ENCODE data around the gene KRT72.
A peak's percentile ranks its signal among the peaks of the same experiment; 100 is the strongest.

Gene KRT72

DNA sequence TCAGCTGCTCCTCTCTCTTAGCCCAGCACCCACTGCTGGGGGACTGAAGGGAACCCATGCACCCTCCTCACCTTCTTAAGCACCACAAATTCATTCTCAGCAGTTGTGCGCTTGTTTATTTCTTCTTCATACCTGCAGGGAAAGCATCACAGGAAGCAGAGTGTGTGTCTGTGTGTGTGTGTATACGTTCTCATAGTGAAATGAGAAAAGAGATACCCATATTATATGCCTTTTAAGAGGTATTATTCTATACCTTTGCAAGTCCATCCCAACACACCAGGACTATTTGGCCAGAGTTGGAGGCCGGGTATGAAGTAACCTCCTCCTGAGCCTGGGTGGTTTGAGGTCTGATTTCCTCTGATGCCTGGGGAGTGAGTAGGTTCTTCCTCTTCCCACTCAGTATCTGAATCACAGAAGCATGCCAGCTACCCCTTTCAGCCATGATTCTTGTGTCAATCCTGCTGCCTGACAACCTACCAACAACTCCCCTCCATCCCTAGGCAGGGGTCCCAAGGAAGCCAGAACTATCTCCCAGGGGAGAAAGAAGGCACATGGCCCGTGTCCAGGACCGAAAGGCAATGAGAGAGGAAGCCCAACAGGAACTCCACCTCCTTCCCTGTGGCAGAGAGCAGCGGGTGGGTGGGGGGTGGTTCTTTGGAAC lies 14.1 kb upstream of the KRT72 start:
- H3K27me3 ChIP-seq (ENCODE audit: insufficient read depth, low read length, poor library complexity, severe bottlenecking), result no peaks in the 10 kb centered on the region
- no peaks in the 10 kb centered on the region for H4K20me1 ChIP-seq (ENCODE audit: insufficient read depth, low read length, poor library complexity, severe bottlenecking)
- TF ChIP-seq, protein P1, sequence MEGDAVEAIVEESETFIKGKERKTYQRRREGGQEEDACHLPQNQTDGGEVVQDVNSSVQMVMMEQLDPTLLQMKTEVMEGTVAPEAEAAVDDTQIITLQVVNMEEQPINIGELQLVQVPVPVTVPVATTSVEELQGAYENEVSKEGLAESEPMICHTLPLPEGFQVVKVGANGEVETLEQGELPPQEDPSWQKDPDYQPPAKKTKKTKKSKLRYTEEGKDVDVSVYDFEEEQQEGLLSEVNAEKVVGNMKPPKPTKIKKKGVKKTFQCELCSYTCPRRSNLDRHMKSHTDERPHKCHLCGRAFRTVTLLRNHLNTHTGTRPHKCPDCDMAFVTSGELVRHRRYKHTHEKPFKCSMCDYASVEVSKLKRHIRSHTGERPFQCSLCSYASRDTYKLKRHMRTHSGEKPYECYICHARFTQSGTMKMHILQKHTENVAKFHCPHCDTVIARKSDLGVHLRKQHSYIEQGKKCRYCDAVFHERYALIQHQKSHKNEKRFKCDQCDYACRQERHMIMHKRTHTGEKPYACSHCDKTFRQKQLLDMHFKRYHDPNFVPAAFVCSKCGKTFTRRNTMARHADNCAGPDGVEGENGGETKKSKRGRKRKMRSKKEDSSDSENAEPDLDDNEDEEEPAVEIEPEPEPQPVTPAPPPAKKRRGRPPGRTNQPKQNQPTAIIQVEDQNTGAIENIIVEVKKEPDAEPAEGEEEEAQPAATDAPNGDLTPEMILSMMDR (conservative IDR thresholded peaks at IDR 0.05; ENCODE audit: low read length), result no peak
- TF ChIP-seq EZH2phosphoT487 (IDR thresholded peaks at IDR 0.05; ENCODE audit: borderline replicate concordance), result no peak
- no peaks in the 10 kb centered on the region for H3F3A ChIP-seq (ENCODE audit: low read depth)
- H3K9me3 ChIP-seq (ENCODE audit: insufficient read depth, low read depth, low read length), result no peaks in the 10 kb centered on the region
- H3K4me2 ChIP-seq (ENCODE audit: low read depth, low read length, poor library complexity, severe bottlenecking), result peak overlapping the region; percentile 8
- no peaks in the 10 kb centered on the region for H3K36me3 ChIP-seq (ENCODE audit: insufficient read depth, low read length)
- no peak overlapping the region for H3K9ac ChIP-seq (ENCODE audit: low read depth, low read length, poor library complexity, severe bottlenecking)
- no peaks in the 10 kb centered on the region for H3K9me2 ChIP-seq (replicated peaks; ENCODE audit: low read depth, low read length)
- no peaks in the 10 kb centered on the region for H3K79me2 ChIP-seq (ENCODE audit: insufficient read depth, low read length)
- no peak overlapping the region for H3K4me3 ChIP-seq (ENCODE audit: low read length, poor library complexity, severe bottlenecking)
- peaks cover 25% of the 10 kb centered on the region for H3K4me1 ChIP-seq (ENCODE audit: insufficient read depth, low read length, poor library complexity, severe bottlenecking)
- H2AFZ ChIP-seq (ENCODE audit: low read length), result peak overlapping the region; percentile 17; the same call in 1 of the 2 replicates

DNA sequence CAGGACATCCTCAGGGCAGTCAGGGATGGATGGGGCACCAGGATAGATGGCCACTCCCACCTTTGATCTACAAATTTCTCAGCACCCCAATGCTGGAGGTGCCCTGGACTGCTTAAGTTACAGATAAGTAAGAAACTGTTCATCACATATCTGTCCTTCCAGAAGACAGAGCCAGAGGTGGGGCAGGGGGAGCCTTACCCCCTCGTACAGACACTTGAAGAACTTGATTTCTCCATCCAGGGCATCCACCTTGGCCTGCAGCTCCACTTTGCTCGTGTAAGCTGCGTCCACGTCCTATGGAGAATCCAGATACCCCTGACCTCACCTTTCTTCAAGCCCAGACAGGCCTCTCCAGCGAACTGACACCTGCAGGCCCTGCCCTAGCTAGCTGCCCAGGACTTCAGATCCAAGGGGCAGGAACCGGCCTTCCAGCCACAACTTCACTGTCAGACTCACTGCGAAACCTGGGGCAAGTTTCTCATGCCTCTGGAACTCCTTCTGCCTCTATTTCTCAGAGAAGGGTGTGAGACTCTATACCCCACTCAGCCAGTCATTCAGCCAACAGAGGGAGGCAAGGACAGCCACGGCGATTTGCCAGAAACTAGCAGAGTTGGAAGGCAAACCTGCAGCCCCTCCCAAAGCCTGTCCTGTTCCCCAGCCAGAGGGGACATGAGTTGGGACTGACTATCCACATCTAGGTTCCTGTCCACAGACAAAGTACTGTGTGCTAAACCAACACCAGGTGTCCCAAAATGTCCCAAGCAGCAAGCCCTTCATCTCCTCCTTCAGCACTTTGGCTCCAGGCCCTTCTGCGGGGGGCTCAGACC lies 13.3 kb upstream of the KRT72 start:
- Histone ChIP-seq H3K9me3 (ENCODE audit: insufficient read depth, low read depth, low read length) (no peaks in the 10 kb centered on the region), H3K4me2 (ENCODE audit: low read depth, low read length, poor library complexity, severe bottlenecking) (no peak overlapping the region), H3K27me3 (ENCODE audit: insufficient read depth, low read length, poor library complexity, severe bottlenecking) (no peaks in the 10 kb centered on the region), H3K36me3 (ENCODE audit: insufficient read depth, low read length) (no peaks in the 10 kb centered on the region), H4K20me1 (ENCODE audit: insufficient read depth, low read length, poor library complexity, severe bottlenecking) (no peaks in the 10 kb centered on the region), H3K4me3 (ENCODE audit: low read length, poor library complexity, severe bottlenecking) (no peak overlapping the region), H2AFZ (ENCODE audit: low read length) (no peak overlapping the region), H3K9me2 (replicated peaks; ENCODE audit: low read depth, low read length) (no peaks in the 10 kb centered on the region), H3K9ac (ENCODE audit: low read depth, low read length, poor library complexity, severe bottlenecking) (no peak overlapping the region), H3F3A (ENCODE audit: low read depth) (no peaks in the 10 kb centered on the region), H3K79me2 (ENCODE audit: insufficient read depth, low read length) (no peaks in the 10 kb centered on the region), H3K4me1 (ENCODE audit: insufficient read depth, low read length, poor library complexity, severe bottlenecking) (peaks cover 25% of the 10 kb centered on the region)
- TF ChIP-seq, protein P1 (conservative IDR thresholded peaks at IDR 0.05; ENCODE audit: low read length), result no peak
- TF ChIP-seq EZH2phosphoT487 (IDR thresholded peaks at IDR 0.05; ENCODE audit: borderline replicate concordance), result no peak

DNA sequence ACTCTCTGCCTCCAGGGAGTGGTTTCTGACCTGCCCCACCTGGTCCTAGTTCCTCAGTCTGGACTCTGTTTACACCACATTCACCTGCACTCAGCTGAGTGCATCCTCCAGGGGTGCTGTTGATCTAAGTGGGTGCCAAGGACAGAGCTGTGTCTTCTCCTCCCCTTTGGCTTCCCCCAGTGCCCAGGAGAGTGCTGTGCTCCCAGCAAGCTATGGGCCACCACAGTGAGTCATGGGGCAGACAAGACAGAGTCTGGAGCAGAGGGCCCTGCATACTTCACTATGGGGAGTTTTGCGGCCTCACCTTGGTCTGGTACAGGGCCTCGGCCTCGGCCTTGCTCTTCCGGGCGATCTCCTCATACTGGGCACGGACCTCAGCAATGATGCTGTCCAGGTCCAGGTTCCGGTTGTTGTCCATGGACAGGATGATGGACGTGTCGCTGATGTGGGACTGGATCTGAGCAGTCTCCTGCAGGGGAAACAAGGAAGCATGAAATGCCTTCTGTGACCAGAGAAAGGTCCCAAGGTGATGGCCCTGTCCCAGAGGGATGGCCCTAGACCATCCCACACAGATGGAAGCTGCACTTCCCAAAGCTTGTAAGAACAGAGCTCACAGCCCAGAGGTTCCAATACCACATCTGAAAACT lies 12.2 kb upstream of the KRT72 start:
- H4K20me1 ChIP-seq (ENCODE audit: insufficient read depth, low read length, poor library complexity, severe bottlenecking), result no peaks in the 10 kb centered on the region
- H3K4me1 ChIP-seq (ENCODE audit: insufficient read depth, low read length, poor library complexity, severe bottlenecking), result peaks cover 29% of the 10 kb centered on the region
- H3K9me3 ChIP-seq (ENCODE audit: insufficient read depth, low read depth, low read length), result no peaks in the 10 kb centered on the region
- H3K9ac ChIP-seq (ENCODE audit: low read depth, low read length, poor library complexity, severe bottlenecking), result no peak overlapping the region
- H3K9me2 ChIP-seq (replicated peaks; ENCODE audit: low read depth, low read length), result no peaks in the 10 kb centered on the region
- no peaks in the 10 kb centered on the region for H3K27me3 ChIP-seq (ENCODE audit: insufficient read depth, low read length, poor library complexity, severe bottlenecking)
- TF ChIP-seq EZH2phosphoT487 (IDR thresholded peaks at IDR 0.05; ENCODE audit: borderline replicate concordance), result no peak
- TF ChIP-seq, protein P1 (conservative IDR thresholded peaks at IDR 0.05; ENCODE audit: low read length), result no peak
- no peaks in the 10 kb centered on the region for H3K79me2 ChIP-seq (ENCODE audit: insufficient read depth, low read length)
- H3K4me3 ChIP-seq (ENCODE audit: low read length, poor library complexity, severe bottlenecking), result no peak overlapping the region
- H2AFZ ChIP-seq (ENCODE audit: low read length), result no peak overlapping the region
- H3F3A ChIP-seq (ENCODE audit: low read depth), result no peaks in the 10 kb centered on the region
- H3K4me2 ChIP-seq (ENCODE audit: low read depth, low read length, poor library complexity, severe bottlenecking), result no peak overlapping the region
- no peaks in the 10 kb centered on the region for H3K36me3 ChIP-seq (ENCODE audit: insufficient read depth, low read length)

All from Loucy (cell line).